T1000 (cell line): Measurements from ENCODE around the gene ZFR2.

Experiments
- DNase-seq: peaks from one replicate; lab custom pipeline; 2025; ENCODE audit warnings: mixed read lengths; lab: John Stamatoyannopoulos, UW

ZFR2 gene

DNA sequence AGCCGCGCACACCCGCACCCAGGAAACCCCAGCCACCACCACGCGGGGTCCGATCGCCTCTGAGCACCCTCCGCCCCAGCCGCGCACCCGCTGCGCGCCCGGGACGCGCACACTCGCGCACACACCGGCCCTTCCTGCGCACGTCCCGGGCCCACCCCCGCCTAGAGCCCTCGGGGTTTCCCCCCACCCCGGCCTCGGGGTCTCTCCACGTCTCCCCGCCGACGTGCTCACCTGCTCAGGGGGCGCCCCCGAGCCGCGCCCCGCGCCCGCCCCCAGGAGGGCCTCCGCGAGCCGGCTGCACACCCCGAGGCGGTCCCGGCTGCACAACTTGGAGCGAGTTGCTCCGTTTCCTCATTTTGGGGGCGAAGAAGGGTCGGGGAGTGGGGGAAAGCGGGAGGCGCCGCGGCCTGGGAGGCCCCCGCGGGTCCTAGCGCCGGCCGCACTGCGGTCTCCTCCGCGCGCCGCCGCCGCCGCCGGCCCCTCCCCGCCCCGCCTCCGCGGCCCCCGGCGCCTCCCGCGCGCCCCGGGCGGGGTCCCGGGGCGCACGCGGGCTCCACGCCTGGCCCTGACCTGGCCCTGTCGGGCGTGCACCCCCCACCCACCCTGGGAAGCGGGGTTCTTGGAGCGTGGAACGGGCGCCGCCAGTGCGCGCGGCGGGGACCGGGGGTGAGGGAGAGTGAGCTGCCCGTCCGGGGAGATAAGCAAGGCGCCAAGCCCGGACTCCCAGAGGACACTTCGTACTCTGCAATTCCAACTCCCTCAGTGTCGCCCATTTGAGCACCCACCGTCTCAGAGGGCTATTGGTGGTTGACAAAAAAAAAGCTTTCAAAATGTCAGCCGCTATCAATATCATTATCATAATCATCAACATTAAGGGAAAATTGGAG, 82.7 kb downstream of the ZFR2 start, which contains the start of gene MATK:
Gene MATK, minus strand, starts transcription at position 444 of the 887 bp plus-strand sequence. CDS start 1,246 bp downstream, outside the sequence.
- no peak for DNase-seq

DNA sequence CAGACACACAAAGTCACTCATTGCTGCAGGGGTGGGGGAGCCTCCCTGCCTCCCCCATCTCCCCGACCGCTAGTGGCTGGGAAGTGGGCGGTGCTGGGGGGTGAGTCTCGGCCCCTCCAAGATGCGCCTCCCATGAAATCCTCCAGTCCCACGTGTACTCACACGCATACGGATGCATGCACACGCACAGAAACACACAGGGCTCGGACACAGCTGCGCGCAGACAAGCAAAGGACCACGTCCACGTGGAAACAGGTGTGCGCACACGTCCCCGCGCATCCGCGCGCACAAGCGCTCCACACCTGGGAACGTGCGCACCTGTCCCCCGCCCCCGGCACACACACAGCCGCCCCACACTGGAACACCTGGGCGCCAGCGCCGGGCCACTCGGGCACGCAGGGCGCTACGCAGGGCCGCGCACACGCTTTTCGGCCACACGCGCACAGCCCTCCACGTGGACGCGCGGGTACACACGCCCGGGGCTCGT, 83.3 kb downstream of the ZFR2 start:
- DNase-seq: no peak

DNA sequence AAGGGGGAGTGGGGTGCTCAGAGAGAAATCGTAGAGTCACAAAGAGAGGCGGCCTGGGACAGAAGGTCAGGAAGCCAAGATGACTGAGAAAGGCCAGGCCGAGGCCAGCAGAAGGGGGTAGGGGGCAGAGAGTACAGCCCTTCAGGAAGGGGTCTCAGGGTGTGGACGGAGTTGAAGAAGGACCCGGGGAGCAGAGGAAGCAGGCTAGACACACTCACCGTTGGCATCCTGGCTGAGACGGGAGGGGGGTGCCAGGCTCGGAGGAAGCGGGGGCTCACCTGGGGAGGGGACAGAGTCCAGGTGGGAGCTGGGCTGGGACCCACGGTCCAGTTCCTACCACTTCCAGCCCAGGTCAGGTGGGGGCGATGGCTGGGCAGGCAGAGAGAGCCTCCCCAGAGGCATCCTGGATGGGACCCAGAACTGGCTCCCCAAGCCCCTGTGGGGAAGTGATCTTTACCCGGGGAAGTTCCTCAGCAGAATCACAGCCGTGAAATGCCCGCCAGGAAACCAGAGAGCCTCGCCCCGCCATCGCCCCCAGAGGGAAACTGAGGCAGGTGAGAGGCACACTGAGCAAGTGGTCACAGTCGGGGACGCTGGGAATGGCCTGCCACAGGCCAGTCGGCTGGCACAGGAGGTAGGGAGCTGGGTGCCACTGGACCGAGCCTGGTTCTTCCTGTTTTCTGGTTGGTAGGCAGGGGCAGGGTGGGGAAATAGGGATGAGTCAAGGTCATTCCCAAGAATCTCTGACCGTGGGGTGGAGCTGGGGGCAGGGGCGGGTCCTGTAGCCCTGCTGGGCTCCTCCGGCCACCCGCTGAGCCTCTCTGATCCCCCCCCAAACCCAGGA, 84.0 kb downstream of the ZFR2 start:
- DNase-seq: no peak

DNA sequence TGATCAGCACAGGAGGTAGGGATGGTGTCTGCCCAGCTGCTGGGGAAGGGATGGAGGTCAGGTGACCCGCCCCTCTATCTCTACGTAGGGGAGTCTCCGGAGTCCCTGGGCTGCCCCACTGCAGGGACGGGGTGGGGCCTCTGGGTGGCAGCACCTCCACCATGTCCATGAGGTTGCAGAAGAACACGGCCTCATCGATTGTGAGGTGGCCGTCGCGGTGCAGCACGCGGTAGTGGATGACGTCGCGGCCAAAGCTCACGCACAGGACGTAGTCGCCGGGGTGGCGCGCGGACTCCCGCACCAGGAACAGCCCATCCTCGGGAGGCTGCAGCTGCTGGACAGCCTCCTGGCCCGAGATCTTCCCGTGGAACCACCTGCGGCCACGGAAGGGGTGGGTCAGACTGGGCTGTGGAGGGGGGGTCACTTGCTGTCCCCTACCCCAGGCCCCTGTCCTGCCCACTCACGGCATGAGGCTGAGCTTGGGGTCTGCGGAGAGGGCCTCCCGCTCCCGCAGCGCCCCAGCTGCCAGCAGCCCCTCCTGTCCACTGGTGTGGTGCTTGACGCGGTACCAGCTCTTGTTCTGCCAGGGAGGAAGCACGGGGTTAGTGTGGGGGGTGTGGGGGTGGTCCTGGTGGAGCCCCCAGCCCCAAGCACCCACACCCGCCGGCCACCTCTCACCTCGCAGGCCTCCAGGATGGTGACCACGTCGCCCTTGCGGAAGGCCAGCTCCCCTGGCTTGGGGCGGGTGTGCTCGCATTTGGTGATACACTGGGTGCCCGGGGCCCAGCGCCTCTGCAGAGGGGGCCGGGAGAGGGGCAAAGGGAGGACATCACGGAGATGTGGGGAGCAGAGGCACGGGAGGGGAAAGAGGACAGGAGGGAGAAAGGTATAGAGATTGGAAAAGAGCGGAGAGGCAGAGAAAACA, 84.9 kb downstream of the ZFR2 start:
- no peak for DNase-seq

DNA sequence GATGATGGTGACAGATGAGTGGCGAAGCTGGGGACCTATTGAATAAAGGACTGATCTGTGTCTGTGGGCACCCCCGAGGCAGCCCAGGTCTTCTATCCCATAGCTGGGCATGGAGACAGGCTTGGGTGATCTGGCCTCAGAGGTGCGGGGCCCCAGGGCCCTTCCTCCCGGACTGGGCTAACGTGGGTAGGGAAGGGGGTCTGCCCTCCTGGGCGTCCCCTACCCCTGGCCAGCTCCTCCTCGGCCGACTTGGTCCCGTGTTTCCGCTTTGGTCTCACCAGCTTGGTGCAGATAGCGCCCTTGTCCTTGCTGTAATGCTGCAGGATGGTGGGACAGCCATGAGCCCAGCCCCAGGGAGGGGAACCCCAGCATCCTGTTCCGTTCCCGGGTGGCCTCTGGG, 85.9 kb downstream of the ZFR2 start:
- DNase-seq: no peak

DNA sequence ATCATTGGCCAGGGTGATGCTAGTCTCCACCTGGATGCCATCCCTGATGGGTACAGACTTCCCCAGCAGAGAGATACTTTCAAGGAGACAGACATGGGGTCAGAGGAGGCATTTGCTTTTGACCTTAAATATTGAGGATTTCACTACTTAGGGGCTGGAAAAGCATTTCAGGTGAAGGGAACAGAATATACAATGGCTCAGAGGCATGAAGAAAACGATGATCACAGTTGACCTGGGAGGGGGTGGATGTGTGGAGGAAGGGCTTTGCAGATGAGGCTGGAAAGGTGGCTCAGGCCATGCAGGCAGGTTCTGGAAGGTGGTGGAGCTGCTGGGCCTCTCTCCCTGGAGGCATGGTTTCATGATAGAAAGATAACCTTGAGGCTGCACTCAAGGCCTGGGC, 86.5 kb downstream of the ZFR2 start:
- no peak for DNase-seq

DNA sequence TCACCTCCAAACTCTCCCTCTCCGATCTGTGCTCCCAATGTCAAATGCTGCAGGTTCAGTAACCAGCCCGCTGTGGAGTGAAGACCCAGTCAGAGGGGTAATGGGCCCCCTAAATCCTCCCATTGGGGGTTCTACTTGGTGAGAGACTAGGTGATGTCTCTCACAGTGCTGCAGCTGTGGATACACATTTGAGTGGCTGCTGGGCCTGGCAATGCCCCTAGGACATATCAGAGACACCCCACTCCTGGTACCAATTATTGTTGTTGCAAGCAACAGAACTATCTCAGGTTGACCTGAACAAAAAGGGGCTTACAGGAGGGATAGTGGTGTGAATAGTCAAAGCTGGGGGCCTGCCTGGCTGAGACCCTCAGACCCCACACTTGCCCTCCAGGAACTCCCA, 87.2 kb downstream of the ZFR2 start:
- DNase-seq: no peak

DNA sequence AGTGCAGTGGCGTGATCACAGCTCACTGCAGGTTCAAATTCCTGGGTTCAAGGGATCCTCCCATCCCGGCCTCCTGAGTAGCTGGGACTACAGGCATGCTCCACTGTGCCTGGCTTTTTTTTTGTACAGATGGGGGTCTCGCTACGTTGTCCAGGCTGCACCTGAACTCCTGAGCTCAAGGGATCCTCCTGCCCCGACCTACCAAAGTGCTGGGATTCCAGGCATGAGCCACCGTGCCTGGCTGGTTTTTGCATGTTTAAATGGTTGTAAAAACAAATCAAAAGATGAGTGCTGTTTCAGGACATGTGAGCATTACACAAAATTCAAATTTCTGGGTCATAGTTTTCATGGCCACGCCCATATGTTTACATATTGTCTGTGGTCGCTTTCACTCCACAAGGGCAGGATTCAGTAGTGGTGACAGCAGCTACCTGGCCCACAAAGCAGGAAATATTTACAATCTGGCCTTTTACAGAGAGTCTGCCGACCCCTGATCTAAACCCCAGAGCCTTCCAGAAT, 88.0 kb downstream of the ZFR2 start:
- DNase-seq: no peak

DNA sequence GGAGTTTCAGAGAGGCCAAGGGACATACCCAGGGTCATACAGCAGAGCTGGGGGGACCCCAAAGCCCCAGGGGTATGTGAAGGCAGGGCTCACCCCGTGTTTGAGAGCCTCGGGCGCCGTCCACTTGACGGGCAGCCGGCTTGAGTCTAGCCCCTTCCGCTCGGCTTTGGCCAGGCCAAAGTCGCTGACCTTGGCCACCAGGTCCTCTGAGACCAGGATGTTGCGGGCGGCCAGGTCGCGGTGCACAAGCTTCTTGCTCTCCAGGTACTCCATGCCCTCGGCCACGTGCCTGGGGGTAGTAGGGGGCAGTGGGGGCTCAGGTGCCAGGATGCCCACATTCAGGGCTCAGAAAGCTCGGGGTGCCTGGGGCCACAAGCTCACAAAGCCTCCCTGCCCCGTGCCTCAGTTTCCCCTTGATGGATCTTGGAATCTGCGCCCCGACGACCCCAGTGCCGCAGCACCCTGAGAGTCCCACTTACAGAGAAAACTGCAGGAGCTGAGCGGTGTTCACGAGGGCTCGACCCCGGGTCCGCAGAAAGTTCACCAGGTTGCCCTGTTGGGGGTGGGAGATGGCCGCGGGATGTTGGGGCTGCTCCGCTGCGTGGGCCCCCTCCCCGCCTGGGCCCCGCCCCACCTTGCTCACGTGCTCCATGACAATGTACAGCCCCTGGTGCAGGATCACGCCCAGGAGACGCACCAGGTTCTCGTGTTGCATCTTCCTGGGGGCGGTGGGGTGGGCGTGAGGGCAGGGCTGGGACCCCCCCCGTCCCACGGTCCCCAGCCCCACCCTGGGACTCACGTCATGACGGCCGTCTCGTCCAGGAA, 89.7 kb downstream of the ZFR2 start:
- no peak for DNase-seq

DNA sequence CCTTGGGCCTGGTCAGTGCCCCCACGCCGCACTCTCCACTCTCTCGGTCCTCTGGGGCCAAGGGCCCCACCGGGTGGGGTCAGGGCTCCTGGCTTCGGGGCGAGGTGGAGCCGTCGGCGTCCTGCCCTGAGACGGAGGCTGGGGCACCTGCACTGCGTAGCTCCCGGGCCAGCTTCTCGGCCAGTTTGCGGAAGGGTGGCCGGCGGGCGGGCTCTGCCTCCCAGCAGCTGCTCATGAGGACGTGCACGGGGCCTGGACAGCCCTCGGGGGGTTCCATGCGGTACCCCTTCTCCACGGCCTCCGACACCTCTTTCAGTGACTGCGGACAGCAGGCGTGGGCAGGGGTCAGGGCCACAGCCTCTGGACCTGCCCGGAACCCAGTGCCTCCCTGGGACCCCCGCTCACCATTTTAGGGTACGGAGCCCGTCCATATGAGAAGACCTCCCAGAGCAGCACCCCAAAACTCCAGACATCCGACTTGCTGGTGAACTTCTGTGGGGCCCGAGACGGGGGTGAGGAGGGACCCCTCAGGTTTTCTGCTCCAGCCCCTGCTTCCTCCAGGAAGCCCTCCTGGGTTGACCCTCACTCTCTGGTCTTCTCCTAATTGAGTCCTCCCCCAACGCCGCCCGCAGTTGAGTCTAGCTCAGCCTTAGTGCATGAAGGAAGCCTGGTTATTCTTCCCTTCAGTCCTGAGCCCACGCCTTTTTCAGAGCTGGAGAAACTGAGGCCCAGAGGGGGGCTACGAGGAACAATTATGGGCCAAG, 90.6 kb downstream of the ZFR2 start:
- no peak for DNase-seq

DNA sequence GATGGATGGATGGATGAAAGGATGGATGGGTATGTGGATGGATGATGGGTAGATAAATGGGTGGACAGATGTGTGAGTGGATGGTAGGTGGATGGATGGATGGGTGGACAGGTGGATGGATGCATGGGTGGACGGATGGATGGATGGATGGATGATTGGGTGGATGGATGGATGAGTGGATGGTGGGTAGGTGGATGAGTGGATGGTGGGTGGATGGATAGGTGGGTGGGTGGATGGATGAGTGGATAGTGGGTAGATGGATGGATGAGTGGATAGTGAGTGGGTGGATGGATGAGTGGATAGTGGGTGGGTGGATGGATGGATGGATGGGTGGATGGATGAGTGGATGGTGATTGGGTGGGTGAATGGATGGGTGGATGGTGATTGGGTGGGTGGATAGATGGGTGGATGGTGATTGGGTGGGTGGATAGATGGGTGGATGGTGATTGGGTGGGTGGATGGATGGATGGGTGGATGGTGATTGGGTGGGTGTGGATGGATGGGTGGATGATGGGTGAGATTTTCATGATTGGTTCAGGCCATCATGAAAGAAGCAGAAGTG, 92.3 kb downstream of the ZFR2 start:
- no peak for DNase-seq

DNA sequence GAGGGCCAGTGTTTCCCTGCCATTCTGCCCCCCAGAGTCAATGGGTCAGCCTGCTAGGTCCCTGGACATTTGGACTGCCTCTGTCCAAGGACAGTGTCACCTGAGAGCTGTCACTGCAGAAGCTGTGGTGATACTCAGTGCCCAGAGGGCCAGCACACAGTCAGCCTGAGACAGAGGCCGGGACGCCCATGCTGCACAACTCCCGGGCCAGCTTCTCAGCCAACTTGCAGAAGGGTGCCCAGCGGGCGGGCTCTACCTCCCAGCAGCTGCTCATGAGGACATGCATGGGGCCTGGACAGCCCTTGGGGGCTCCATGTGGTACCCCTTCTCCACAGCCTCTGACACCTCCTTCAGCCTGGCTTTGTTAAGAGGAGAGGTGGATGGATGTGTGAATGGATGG, 93.0 kb downstream of the ZFR2 start:
- no peak for DNase-seq

DNA sequence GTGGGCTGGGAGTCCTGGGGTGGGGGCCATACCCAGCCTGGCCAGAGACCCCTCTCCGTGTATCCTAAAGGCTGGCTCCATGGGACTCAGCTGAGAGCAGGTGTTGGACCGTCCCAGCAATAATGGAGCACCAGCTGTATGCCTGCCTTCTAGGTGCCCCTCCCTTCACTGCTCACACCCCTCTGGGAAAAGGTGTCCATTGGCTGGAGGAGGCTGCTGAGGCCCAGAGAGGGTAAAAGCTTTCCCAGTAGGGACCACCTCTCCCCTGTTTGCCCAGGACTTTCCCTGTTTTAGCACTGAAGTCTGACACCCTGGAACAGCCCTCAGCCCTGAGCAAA, 93.5 kb downstream of the ZFR2 start:
- no peak for DNase-seq

DNA sequence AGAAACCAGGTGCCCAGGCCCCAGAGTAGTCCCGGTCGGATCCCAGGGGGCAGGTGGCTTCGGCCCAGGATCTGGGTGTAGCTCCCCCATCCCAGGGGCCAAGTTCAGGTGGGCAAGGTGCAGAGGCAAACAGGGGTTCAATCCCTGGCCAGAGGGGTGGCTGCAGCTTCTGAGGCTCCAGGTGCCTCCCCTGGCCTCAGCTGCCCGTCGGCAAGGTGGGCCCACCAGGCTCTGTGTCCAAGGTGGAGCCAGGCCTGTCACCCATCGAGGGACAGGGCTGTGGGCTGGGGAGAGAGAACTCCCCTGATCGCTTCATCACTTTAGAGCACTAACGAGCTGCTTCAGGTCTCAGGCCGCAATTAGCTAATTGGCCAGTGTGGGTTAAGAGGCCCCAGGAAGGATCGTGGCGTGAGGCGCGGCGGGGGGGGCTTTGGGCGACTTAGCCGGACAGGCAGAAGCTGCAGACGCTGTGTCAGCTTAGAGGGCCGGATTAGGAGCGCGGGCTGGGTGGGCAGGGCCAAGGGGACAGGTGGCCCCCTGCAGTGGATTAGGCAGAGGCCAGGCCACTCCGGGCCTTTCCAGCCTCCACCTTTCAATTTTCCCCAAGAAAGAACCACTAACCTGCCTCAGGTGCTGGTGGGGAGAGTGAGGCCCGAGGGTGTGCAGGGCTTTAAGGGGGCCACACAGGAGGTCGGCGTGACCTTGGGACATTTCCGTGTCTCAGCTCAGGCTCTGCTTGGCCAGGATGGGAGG, 94.0 kb downstream of the ZFR2 start:
- no peak for DNase-seq

DNA sequence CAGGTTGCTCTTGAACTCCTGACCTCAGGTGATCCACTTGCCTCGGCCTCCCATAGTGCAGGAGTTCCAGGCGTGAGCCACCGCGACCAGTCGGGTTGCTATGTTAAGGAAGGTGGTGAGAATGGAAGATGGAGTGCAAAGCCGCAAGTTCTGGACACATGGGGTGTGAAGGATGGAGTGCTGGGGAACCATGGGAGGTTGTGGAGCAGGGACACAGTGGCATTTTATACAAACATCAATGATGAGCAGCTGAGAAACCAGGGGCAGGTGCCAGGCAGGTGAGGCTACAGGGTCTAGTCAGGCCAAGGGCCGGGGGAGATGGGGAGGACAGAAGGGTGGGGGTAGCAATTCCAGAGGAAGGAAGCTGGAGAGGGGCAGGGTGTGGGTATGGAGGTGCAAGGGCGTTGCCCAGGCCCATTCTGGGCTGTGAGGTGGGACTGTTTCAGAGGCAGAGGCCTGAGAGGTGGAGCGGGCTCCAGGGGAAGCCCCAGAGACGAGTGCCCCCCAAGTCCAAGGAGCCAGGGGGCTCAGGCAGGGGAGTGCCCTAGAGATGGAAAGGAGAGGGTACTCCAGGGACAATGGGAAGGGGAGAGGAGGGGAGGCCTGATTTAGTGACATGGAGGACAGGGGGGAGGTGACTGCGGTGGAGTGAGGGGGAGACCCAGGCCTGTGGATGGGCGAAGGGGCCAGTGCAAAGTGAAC, 94.9 kb downstream of the ZFR2 start:
- no peak for DNase-seq

DNA sequence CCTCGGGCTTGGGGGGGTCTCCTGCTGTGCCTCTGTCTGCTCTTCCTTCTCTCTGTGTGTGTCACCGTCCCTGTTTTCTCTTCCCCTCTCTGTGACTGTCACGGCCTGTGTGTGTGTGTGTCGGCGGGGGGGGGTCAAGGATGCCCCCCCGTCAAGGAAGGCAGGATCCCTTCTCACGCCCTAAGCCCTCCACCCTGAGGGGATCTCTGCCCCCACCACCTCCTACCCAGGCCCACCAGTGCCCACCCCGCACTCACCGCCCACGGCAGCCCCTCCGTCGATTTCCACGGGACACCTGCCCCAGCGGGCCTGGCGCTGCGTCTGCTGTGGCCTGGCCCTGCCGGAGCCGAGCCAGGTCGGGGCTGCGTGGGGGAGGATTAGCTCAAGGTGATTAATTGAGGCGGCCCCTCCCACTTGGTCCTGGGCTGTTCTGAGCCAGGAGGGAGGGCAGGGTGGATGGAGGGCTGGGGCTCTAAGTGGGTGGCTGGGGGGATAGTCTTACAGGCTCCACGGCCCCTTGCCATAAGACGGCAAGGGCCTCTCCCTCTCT, 96.9 kb downstream of the ZFR2 start, which contains the start of gene RAX2:
Gene RAX2, minus strand, starts transcription at position 323 of the 550 bp plus-strand sequence. CDS start 486 bp downstream, outside the sequence.
- DNase-seq: no peak

DNA sequence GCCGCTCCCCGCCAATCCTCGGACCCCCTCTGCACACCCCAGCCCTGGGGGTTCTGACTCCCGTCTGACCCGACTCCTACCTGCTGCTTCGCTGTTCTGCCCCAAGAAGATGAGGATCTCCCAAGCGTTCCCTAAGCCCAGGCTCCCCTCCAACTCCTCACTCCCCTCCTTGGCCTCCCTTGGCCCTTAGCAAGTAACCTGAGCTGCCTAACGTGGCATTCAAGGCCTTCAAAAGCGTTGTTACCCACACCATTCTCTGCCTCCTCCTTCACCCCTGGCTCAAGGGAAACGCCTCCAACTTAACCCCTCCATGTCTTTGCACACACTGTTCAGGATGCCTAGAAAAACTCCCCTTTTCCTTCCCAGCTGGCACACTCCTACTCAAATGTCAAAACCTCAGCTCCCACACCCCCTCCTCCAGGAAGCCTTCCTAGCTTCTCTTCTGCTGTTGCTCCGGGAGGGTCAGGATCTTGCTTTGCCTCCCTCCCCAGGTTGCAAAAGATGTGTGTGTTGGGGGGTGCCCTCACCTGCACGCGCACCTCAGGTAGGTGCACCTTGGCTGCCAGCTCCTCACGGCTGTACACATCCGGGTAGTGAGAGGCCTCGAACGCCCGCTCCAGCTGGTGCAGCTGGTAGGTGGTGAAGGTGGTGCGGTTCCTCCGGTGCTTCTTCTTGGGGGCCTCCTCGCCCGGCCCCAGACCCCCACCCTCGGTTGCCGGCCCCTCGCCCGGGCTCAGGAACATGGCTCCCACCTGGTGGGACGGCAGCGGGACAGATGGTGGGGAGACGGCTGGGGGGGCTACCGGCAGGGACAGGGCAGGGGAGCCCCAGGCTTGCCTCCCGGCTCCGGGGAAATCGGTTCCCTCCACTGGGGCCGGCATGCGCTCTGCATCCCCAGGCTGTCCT, 97.6 kb downstream of the ZFR2 start:
- no peak for DNase-seq
